Stromal cell of bone marrow (primary cell): ENCODE data around the gene TOM1L2.

ENCODE experiments used
- DNase-seq: peaks from one replicate; pipeline ENCODE4 v3.0.0-alpha.2; 2012; ENCODE audit warnings: low read depth

TOM1L2 gene

DNA sequence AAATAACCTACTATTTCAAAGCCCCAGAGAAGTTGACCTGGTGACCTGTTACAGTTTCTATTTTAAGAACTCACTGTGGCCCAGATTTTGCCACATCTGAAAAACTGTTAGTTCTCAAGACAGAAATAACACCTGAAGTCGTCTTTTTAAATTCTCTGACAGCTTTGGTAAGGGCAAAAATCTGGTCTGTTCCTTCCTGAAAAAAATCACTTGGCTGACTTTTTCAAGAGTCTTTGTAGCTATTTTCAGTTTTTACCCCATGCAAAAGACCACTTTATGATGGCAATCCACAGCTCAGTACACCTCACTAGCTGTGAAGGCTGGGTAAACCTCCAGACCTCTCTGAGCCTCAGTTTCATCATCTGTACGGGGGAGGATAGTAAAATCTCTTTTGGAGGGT lies 74.8 kb downstream of the TOM1L2 start:
- no peak for DNase-seq

DNA sequence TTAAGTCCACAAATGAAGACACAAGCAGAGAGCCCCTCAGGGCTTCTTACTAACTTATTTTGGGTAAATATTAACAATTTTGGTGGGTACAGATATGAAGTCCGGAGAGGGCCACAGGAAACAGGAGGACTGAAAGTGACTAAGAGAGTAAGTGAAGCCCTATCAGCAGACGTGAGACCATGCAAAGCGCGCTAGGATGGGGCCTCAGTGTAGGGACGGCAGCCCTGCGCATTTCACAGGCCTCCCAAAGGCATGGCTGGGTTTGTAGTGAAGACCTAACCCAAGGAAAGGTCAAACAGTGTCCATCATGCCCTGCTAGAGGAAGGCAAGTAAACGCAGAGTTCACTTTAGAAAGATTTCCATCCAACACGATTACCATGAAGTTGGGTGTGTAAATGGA lies 75.5 kb downstream of the TOM1L2 start:
- DNase-seq, result no peak

DNA sequence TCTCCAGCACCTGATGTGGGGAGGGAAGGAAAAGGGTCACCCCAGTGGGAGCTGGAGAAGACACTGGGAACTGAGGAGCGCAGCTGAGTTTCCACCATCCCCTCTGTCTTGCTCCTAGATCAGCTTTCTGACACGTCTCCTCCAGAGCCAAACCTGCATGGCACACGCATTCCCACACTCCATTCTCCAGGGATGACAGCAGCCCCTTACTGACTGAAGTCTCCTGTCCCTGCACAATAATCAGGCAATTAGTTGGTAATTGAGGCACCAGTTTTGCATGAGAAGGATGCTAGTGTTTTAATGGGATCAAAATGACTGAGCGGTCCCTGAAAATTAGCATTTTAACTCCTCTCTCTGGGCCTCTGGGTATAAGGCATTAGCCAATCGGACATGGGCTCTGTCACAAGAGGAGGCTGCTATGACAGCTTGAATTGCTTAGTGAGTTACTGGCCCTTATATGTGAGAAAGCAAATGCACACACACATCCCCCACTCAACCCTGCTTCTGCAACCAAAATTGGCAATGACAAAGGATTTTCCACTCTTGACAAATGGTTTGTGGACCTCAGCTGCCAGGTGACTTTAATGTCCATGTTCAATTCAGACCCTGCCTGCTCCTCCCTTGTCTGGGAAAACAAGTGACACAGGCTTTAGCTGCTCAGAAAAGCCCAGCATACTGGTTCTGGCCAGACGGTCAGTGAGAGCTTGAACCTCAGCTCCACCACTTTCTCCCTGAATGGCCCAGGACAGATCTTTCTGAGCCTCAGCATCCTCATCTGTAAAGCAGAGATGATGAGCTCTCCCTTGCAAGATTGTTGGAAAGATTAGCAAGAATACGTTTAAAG lies 78.2 kb downstream of the TOM1L2 start:
- DNase-seq, result no peak

DNA sequence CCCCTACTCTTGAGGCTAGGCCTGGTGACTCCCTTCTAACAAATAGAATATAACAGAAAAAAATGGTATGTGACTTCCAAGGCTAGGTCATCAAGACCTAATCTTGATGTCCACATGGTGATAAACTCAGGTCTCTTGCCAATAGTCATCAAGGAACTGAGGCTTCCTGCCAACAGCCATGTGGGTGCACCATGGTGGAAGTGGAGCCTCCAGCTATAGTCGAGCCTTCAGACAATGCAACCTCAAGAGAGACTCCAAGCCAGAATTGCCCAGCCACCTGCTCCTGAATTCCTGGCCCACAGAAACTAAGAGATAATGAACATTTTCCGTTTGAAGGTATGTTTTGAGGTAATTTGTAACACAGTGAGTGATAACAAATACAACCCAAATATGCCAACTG lies 79.5 kb downstream of the TOM1L2 start:
- no peak for DNase-seq

DNA sequence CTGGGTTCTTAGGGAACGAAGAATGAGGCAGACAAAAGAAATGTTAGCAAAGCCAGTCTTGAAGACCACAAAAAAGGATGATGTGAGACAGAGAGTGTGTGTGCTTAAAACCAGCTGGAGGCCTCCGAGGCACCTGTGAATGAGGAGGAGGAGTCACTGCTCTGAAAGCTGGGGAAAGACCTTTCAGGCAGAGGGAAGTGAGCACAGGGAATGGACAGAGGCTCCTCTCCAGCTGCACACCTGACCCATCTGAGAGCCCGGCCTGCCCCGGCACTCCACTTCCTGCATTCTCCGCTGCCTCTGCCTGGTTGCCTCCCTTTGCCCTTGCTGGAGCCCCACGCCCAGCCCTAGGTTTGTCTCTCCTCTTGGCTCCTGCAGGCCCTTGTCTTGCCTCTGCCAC lies 80.2 kb downstream of the TOM1L2 start:
- no peak for DNase-seq

DNA sequence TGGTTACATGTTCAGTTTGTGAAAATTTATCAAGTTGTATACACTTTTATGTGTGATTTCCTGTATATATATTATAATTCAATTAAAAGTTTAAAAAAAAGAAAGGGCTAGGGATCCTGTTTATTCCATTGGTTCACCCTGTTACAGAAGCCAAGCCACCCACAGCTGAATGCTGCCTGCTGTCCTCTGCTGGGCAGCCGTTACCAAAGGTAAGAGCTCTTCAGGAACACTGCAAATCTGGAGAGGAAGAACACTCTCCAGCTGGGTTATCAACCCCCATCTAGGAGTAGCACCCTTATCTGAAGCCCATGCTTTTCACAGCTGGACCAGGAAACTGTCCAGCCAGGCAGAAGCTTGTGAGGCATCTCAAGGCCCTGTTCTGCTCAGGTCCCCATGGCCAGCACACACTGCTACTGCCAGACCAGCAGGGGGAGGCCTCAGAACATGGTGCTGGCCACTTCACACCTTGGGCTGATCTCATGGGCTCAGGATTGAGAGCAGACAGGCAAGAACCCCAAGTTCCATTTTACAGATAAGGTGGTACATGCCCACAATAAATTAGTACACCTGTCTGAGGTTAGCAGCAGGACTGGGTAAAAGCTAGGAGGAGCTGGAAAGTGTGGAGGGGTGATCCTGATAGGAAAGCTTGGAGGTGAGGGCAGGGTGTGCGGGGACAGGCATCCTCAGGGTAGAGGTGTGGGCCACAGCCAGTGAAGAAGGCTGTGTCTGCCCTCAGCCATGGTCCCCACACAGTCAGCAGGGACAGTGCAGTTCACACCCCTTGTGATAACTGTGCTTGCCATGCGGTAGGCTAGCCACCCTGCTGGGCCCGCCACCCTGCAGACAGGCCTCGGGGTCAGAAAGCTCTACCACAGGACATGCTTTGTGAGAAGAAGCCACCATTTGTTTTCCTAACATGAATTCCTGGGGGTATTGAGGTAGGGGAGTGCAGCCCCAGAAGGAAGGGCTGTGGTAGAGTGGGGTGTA lies 81.1 kb downstream of the TOM1L2 start:
- no peak for DNase-seq

DNA sequence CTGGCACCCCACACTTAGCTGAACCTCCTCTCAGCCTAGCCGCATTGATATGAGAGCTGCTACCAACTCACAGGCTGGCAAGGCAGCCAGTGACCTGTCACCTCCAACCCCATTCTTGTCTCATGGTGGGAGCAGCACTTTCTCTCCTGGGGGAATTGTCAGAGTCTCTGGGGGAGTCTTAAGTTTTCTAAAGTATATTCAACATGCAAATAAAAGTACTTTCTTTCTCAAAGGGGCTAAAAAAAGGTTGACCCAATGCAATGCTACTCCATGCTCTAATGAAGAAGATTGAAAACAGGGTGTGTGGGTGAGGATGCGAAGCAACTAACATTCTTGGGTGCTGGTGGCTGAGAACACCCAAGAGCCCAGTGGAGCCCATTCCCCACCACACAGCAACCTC lies 82.3 kb downstream of the TOM1L2 start:
- DNase-seq, result no peak

DNA sequence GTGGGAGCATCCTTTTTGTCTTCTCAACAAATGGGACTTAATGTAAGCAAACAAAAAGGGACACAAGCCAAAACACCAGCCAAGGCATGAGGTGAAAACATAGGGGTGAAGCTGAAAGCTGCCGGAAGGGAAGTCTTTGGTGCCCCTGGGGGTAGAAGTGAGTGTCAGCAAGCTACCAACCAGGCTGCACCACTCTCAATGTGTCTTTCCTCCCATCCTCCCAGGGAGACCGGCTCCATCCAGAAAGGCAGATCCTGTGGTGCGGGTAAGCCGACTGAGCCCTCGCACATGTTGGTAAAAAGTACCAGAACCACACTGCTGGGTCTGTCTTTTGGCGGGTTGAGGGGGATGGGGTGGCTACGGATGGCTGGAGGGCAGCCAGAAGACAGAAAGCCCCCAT lies 83.4 kb downstream of the TOM1L2 start:
- no peak for DNase-seq

DNA sequence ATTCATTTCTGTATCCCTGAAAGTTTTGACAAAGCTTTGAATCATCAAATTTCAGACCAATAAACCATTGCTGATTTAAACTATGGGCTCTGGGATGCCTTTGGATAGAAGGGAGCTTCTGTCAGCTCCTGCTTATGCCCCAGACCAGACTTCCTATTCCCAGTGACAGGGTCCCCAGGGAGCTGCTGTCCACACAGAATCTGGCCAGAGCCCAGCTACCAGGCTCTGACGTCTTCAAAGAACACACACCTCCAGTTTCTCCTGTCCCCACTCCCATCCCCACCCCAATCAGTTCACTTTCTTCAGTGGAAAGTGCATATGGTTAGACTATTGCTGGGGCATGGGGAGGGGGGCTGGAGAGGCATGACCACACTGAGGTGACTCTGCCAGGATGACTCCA lies 83.8 kb downstream of the TOM1L2 start:
- no peak for DNase-seq

DNA sequence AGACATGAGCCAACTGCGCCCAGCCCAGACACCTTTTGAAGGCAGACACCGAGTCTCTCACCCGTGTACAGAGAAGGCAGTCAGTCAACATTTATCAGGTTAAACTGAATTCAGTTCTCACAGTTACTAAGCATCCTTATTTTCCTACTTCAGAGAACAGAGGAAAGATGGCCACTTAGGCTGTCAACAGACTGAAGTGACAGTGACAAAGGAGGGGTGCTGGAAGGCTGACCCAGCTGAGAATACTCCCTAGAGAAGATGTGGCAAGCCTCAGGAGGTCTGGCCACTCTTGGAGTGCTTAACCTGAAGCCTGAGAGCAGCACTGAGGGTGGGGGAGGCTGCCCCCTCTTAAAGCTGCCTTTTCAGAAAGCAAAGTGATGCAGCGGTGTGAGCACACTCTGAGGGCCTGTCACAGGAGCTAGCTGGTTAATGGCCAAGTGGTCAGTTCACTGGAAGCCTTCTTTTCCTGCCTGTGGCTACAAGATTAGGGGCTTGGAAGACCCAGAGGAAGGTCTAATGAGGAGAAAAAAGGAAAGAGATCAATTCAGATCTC lies 84.4 kb downstream of the TOM1L2 start:
- DNase-seq, result no peak

DNA sequence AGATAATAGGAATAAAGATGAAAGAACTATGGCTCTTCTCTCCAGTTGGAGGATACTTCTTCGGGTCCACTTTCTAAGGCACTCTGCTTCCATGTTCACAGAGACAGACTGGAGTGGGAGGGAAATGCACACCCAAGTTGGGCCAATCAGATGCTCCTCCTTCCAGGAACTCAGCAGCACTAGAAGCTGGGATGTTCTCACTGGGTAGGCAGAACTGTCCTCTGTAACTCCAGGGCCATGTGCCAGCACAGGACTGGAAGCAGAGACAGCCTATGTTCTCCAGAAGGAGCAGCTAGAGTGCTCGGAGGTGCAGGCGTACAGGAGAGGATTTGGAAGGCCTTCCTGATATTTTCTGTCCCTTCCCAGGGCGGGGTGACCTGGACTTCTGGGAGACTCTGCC lies 85.5 kb downstream of the TOM1L2 start:
- DNase-seq, result no peak

DNA sequence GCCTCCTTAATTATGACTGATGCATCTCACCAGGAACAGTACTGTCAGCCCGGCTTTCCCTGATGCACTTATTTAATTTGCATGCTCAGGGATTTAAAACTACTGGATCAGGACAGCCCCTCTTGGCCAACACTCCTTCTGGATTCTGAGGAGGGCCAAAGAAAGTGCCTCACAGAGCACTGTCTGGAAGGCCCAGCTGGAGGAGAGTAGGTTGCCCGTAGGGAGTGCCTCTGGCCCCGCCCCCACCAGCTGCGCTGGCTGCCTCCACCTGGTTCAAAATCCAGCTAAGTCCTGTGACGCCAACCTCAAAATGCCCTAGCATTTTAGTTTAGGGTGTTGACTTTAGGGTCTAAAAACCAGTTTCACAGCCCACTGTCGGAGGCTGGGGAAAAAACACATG lies 86.0 kb downstream of the TOM1L2 start:
- no peak for DNase-seq

DNA sequence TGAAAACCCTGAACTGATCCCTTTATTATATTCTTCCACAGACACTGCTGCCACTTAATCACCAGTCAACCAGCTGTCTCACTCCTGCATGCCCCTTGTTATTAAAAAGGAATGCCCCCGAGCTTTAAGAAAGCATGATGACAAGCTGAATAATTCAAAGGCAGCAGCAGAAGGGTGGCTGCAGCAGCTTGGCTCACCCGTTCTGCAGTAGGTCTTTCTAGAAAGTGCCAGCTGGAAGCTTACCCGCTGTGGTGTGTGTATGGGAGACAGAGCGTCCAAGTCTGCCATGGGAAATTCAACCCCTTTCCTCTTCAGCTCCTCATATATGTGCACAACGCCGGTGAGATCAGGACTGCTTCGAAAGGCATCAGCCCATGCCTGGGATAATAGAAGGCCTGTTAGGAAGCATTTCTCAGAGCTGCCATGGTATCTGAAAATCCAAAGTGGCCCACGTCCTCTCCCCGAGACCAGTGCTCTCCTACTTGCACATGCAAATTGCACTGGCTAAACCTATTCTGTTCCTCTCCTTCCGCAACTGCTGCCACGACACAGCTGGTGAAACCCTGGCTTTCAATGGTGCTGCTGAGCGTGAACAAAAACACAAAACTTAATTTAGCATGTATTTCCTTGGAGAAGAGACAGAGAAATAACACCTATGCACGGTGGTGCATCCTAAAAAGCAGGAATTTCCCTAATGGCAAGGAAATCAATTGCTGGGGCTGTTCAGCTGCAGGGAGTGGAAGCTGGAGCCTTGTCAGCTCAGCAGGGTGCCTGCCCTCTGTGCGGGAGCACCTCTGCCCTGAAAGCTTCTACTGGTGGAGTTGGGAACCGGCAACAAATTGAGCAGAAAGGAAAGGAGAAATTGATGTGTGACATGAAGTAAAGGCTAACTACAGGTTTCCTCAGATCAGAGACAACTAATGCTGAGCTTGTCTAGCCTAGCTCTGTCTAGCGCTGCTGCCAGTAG lies 87.5 kb downstream of the TOM1L2 start:
- DNase-seq, result no peak

DNA sequence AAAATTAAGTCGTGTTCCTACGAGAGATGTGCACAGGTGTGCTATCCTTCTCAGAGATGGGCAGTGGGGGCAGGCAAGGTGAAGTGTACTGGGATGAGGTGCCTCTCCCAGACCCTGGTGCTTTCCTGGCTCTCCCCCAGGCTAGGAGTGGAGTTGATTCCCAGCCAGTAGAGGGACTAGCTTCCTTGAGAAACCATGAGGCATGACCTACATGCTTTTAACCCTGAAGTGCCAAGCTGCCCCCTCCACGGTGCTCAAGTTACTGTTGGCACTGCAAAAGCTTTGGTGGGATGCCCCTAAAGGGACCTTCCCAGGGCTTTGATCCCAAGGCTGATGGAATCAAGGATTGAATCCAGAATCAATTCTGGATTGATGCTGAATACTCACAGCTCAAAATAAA lies 88.4 kb downstream of the TOM1L2 start:
- DNase-seq, result no peak

DNA sequence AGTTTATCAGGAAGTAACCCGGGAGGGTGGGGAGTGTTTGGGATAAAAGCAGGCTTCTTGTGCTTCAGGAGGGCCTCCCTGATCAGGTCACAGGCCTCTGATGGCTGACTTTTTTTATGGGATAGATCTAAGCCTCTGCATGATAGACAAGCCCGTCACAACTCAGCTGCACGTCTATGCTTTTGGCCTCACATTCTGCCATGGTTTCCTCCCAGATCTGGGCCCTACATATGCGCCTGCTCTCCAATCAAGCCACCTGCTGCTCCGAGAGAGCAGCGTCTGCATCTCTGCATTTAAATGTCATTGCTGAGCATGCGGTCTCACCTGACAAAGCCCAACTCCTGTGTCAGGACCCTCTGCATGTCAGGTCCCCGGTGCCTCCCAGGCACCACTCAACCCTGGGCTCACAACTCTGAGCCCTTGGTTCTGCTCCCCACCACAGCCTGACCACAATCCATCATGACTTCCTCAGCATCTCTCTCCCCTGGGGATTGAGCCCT lies 90.1 kb downstream of the TOM1L2 start:
- DNase-seq, result no peak

DNA sequence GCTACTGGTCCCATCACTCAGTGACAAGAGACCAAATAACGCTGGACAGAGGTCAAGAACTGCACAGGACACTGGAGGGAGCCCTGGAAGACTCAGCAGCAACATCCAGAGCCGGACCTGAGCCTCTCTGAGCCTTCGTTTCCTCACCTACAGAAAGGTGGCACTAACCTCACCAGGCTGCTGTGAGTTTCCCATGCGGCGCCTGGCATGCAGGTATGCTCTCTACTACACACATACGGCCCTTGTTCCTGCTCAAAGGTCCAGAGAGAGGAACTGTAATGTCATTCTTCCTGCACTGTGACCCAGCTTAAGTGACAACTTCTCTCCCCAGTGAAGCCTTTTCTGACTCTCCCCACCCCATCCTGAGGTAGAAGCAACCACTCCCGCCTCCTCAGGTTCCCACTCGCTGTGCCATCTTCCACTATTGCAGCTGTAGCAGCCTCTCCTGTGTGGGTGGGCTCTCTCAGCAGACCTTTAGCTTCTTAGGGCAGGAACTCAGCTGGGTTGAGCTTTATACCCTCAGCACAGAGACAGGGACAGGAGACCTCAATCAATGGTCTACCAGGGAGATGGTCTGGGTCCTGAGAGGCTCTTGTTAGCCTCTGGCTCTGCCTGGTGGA lies 91.5 kb downstream of the TOM1L2 start:
- DNase-seq, result no peak

DNA sequence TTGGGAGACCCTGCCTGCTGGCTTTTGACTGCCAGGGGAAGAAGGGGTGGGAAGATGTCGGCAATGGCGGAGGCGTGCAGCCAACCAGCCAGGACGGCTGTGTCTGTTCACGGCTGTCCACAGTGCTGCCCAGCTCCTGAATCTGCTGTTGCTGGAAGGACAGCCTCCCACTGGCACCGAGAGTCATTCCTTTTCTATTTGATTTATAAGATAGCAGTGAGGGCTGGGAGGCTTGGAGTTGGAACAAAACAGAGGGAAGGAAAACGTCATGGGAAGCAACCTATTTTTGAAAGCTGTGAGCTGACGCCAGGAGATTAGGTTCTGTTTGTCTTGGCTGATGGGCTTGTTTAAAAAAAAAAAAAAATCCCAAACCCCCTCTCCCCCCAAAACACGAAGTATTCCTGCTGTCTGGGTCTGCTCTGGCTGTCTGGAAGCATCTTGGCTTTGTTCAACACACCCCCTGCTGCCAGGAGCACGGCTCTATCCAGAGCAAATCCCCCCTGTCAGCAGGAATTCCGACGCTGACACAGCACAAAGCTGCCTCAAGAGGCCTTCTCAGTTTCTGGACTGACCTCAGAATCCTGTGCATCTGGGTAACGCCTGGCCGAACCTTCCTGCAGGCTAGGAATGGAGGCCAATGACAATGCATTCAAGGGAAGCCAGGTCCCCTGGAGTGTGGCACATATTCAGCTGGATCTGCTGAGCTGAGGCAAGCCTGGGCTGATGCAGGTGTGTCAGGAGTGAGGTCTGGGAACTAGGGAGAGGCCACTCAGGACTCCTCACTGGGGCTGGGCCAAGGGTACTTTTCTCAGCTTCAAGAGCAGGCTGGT lies 94.5 kb downstream of the TOM1L2 start:
- peak; percentile 86 for DNase-seq

DNA sequence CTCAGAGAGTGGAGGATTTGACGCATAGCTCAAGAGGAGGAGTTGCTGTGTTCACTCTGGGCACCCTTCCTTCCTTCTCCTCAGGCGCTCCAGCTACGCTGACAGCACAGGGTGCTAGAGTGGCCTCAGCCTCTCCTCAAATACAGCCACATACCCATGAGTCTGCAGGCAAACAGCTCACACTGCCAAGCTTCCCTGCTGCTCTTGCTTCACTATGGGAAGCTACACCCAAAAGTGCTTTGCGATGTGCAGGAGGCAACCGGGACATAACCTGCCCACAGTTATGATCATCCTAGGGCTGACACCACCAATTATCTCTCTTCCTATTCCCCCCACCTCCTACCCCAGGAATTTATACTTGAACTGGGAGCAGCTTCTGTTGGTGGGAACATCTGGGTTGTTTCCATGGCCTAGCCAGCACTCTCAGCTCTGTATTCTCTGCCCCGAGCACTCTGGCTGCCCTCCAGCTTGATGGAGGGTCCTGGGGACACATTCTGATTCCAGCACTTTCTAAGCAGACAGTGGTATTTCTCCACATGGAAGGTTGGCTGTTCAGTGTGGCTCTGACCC lies 95.2 kb downstream of the TOM1L2 start:
- no peak for DNase-seq

DNA sequence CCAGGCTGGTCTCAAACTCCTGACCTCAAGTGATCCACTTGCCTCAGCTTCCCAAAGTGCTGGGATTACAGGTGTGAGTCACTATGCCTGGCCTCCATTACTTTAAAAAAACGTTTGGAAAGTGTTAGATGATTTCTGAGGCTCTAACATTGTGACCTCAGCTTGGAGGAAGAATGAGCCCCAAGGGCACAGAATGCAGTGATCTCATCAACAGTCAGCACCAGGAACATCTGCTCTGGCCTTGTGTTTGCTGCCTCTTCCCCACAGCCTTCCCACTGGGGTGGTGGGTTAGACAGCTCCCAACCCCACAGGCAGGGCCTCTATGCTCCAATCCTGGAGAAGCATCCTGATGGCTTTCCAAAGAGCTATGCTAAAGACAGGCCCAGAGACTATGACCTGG lies 97.7 kb downstream of the TOM1L2 start:
- DNase-seq, result peak; percentile 85
